Measurements from ENCODE around the gene ZMIZ2. TPM values are rescaled to one million over a fixed set of nuclear protein-coding genes. Genes with fewer than 3 reads are reported as not detected.

ZMIZ2 gene
- total and polyA plus RNA-seq, 4 donors, result 4.4 to 11.6 (median 7.7) TPM

GRCh38 chr7:44757311-44757710, 8.7 kb downstream of the ZMIZ2 start:
- Histone ChIP-seq H3K27me3 (ENCODE audit: control insufficient read depth in 4 of 4, insufficient read depth in 4 of 4, low read length in 3 of 4) (no peaks in the 10 kb centered on the region), H3K9me3 (ENCODE audit: control insufficient read depth in 4 of 4, low read length in 3 of 4) (no peaks in the 10 kb centered on the region), H3K27ac (ENCODE audit: low read depth in 1 of 2, low read length in 2 of 2) (no peak overlapping the region), H3K36me3 (ENCODE audit: control insufficient read depth in 4 of 4, insufficient read depth in 3 of 4, low read depth in 1 of 4, low read length in 3 of 4) (peaks cover 2 to 42% (median 11%) of the 10 kb centered on the region in 4 donors), H3K4me1 (ENCODE audit: control insufficient read depth in 4 of 4, insufficient read depth in 4 of 4, low read length in 3 of 4) (no peaks in the 10 kb centered on the region), H3K4me3 (ENCODE audit: low read depth in 1 of 3, low read length in 3 of 3) (no peak overlapping the region), H3K9ac (ENCODE audit: low read depth in 1 of 2, low read length in 2 of 2) (no peak overlapping the region)
- no peak for TF ChIP-seq FOXA1 (IDR thresholded peaks at IDR 0.05)
- no peak for TF ChIP-seq FOXA2 (IDR thresholded peaks at IDR 0.05)
- no peak for TF ChIP-seq ATF3 (IDR thresholded peaks at IDR 0.05)
- no peak for TF ChIP-seq EGR1 (IDR thresholded peaks at IDR 0.05; ENCODE audit: low read depth in 2 of 2)
- no peak for TF ChIP-seq HNF4G (IDR thresholded peaks at IDR 0.05)
- no peak for TF ChIP-seq RXRA (IDR thresholded peaks at IDR 0.05)
- no peak for TF ChIP-seq NR2F2 (IDR thresholded peaks at IDR 0.05)
- no peak for TF ChIP-seq HNF4A (conservative IDR thresholded peaks at IDR 0.05)
- no peak for TF ChIP-seq CTCF (IDR thresholded peaks at IDR 0.05; ENCODE audit: low read depth, low read length, missing input control)
- TF ChIP-seq TAF1 (conservative IDR thresholded peaks at IDR 0.05), result no peak
- TF ChIP-seq MAX (IDR thresholded peaks at IDR 0.05), result no peak
- TF ChIP-seq ZBTB33 (IDR thresholded peaks at IDR 0.05), result no peak
- TF ChIP-seq YY1 (IDR thresholded peaks at IDR 0.05), result no peak
- TF ChIP-seq SP1 (IDR thresholded peaks at IDR 0.05), result no peak
- DNase-seq (ENCODE audit: low spot score), result no peak
- WGBS, result 93% methylated on average over 10 of the region's 10 CpGs

GRCh38 chr7:44757739-44758138, 9.1 kb downstream of the ZMIZ2 start:
- 96% methylated on average over 7 of the region's 7 CpGs for WGBS
- TF ChIP-seq HNF4G (IDR thresholded peaks at IDR 0.05), result no peak
- no peak for TF ChIP-seq FOXA1 (IDR thresholded peaks at IDR 0.05)
- no peak for TF ChIP-seq NR2F2 (IDR thresholded peaks at IDR 0.05)
- TF ChIP-seq RXRA (IDR thresholded peaks at IDR 0.05), result no peak
- TF ChIP-seq ATF3 (IDR thresholded peaks at IDR 0.05), result no peak
- no peak for TF ChIP-seq EGR1 (IDR thresholded peaks at IDR 0.05; ENCODE audit: low read depth in 2 of 2)
- no peak for TF ChIP-seq REST (IDR thresholded peaks at IDR 0.05)
- no peak for TF ChIP-seq FOXA2 (IDR thresholded peaks at IDR 0.05)
- no peak for TF ChIP-seq RAD21 (IDR thresholded peaks at IDR 0.05)
- TF ChIP-seq JUND (IDR thresholded peaks at IDR 0.05), result no peak
- TF ChIP-seq MAX (IDR thresholded peaks at IDR 0.05), result no peak
- TF ChIP-seq HNF4A (conservative IDR thresholded peaks at IDR 0.05), result no peak
- TF ChIP-seq SP1 (IDR thresholded peaks at IDR 0.05), result no peak
- no peak for TF ChIP-seq CTCF (IDR thresholded peaks at IDR 0.05; ENCODE audit: low read depth, low read length, missing input control)
- TF ChIP-seq GABPA (IDR thresholded peaks at IDR 0.05 in 1 of 2, conservative IDR thresholded peaks at IDR 0.05 in 1 of 2), result no peak
- no peak for TF ChIP-seq TAF1 (conservative IDR thresholded peaks at IDR 0.05)
- H3K27ac ChIP-seq (ENCODE audit: low read depth in 1 of 2, low read length in 2 of 2), result no peak overlapping the region
- H3K36me3 ChIP-seq (ENCODE audit: control insufficient read depth in 4 of 4, insufficient read depth in 3 of 4, low read depth in 1 of 4, low read length in 3 of 4), result peaks cover 2 to 46% (median 11%) of the 10 kb centered on the region in 4 donors
- no peaks in the 10 kb centered on the region for H3K4me1 ChIP-seq (ENCODE audit: control insufficient read depth in 4 of 4, insufficient read depth in 4 of 4, low read length in 3 of 4)
- DNase-seq (ENCODE audit: low spot score), result no peak
- H3K4me3 ChIP-seq (ENCODE audit: low read depth in 1 of 3, low read length in 3 of 3), result no peak overlapping the region
- no peaks in the 10 kb centered on the region for H3K9me3 ChIP-seq (ENCODE audit: control insufficient read depth in 4 of 4, low read length in 3 of 4)
- H3K27me3 ChIP-seq (ENCODE audit: control insufficient read depth in 4 of 4, insufficient read depth in 4 of 4, low read length in 3 of 4), result no peaks in the 10 kb centered on the region
- H3K9ac ChIP-seq (ENCODE audit: low read depth in 1 of 2, low read length in 2 of 2), result no peak overlapping the region
